Measurements from ENCODE around the gene UACA. TPM values are rescaled to one million over a fixed set of nuclear protein-coding genes. Genes with fewer than 3 reads are reported as not detected.
A peak's percentile ranks its signal among the peaks of the same experiment; 100 is the strongest.
"Not testable (repeated sequence)": the region's sequence is repeated elsewhere in the genome, so short reads cannot be mapped to it uniquely, and the experiment has no call there.

Gene UACA
- total RNA-seq, 1 donor from 2014 or later, result 73.4 TPM

GRCh38 chr15:70752193-70752635, 11.1 kb downstream of the UACA start:
- peak; percentile 16 for DNase-seq (ENCODE audit: low spot score)

DNA sequence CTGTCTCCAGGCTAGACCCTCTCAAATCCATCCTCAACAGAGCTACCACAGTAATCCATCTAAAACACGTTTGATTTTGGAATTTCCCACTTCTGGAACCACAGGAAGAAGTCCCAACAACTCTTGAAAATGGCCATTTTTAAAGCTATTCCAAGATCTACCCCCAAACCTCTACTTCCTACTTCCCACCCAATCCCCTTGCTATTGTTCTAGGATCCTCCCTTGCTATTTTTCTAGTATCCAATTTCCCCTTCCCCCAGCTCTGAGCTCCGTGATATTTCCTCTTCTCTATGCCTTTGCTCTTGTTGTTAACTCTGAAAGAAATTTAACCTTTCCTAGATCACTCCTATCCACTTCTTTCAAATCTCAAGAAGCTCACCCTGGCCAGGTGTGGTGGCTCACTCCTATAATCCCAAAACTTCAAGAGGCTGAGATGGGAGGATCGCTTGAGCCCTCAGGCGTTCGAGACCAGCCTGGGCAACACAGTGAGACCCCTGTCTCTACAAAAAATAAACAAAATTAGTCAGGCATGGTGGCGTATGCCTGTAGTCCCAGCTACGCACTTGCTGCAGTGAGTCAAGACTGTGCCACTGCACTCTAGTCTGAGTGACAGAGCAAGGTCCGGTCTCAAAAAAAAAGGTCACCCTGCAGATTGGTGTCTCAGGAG, 13.0 kb downstream of the UACA start:
- DNase-seq (ENCODE audit: low spot score), result no peak

- DNase-seq (ENCODE audit: low spot score), result no peak
These were observed 15.0 kb downstream of the UACA start for GRCh38 chr15:70748281-70748747.

- not testable (repeated sequence) for DNase-seq (ENCODE audit: low spot score)
These were observed 16.8 kb downstream of the UACA start for GRCh38 chr15:70746598-70746997.

- DNase-seq (ENCODE audit: low spot score), result no peak
These were observed 20.4 kb downstream of the UACA start for GRCh38 chr15:70742928-70743327.

DNA sequence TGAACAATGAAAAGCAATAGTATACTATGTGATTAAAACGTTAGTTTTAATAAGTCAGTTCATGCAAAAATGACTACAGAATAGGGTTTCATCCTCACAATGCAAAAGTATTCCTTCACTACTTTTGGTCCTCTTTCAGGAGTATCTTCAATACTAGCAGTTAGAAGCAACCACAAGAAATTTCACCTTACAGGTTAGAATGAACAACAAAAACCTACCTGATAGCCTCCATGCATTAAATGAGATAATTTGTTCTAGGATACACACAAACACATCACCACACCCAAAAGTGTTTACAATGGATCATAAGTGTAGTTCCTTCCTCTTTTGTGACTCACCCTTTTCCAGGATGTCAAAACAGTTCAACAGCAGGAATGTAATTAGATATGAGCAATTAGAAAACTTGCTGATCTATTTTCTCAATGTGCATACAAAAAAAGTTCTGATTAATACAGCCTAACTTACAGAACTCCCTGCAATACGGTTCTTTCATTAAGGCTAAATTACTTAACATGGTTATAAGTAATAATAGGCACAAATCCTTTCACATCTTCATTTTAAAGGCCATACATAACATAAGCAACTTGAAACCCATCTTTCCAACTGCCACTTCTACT, 21.6 kb downstream of the UACA start:
- DNase-seq (ENCODE audit: low spot score), result no peak

- DNase-seq (ENCODE audit: low spot score), result peak; percentile 86
These were observed 22.2 kb downstream of the UACA start for GRCh38 chr15:70741107-70741531.

DNA sequence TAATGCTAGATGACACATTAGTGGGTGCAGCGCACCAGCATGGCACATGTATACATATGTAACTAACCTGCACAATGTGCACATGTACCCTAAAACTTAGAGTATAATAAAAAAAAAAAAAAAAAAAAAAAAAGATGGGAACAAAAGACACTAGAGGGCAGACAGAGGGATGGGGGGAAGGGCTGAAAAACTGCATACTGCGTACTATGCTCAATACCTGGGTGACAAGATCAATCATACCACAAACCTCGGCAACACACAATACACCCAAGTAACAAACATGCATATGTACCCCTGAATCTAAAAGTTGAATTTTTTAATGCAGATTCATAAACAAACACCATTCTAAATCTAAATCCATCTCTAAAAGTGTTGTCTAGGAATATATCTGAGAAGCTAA, 28.3 kb downstream of the UACA start:
- not testable (repeated sequence) for DNase-seq (ENCODE audit: low spot score)

DNA sequence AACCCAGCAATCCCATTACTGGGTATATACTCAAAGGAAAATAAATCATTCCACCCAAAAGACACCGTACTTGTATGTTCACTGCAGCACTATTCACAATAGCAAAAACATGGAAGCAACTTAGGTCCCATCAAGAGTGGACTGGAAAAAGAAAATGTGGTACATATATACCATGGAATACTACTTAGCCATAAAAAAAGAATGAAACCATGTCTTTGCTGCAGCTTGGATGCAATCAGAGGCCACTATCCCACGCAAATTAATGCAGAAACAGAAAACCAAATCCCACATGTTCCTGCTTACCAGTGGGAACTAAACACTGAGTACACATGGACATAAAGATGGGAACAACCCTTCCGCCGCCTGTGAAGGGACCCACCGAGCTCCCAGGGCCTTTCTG, 34.2 kb downstream of the UACA start:
- DNase-seq (ENCODE audit: low spot score), result no peak

DNA sequence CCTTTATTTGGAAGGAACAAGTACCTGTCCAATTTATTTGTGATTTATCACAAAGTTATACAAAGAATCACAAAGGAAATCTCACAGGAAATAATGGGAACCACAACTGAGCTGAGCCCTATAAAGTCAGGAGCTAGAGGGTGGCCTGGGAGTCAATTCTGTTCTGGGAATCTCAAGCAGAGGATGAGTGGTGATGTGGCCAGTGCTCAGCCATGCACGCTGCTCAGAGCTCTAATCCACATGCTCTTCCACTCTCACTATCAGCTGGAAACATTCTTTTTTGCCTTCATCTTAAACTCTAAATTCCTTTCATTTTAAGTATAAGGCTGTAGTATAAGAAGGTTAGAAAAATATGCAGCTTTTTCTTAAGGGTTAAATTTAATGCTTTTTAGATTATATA, 36.6 kb downstream of the UACA start:
- peak; percentile 83 for DNase-seq (ENCODE audit: low spot score)

DNA sequence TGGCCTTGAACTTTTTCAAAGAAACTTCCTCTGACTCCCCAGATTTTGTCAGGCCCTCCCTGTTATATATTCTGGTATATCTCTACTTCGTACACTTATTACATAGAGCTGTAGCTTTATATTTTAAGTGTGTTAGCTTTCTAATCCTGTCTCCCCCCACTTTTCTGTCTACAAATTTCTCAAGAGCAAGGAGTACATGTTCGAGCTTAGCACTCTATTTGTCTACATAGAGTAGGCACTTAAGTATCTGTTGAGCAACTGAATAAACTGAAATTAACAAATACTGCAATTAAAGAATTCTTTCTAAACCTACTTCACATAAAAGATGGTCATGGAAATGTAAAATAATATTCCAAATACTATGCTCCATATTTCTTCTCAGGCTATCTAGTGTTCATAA, 39.4 kb downstream of the UACA start:
- no peak for DNase-seq (ENCODE audit: low spot score)

- no peak for DNase-seq (ENCODE audit: low spot score)
These were observed 40.3 kb downstream of the UACA start for GRCh38 chr15:70723122-70723422.

- peak; percentile 56 for DNase-seq (ENCODE audit: low spot score)
These were observed 40.9 kb downstream of the UACA start for GRCh38 chr15:70722266-70723121.

DNA sequence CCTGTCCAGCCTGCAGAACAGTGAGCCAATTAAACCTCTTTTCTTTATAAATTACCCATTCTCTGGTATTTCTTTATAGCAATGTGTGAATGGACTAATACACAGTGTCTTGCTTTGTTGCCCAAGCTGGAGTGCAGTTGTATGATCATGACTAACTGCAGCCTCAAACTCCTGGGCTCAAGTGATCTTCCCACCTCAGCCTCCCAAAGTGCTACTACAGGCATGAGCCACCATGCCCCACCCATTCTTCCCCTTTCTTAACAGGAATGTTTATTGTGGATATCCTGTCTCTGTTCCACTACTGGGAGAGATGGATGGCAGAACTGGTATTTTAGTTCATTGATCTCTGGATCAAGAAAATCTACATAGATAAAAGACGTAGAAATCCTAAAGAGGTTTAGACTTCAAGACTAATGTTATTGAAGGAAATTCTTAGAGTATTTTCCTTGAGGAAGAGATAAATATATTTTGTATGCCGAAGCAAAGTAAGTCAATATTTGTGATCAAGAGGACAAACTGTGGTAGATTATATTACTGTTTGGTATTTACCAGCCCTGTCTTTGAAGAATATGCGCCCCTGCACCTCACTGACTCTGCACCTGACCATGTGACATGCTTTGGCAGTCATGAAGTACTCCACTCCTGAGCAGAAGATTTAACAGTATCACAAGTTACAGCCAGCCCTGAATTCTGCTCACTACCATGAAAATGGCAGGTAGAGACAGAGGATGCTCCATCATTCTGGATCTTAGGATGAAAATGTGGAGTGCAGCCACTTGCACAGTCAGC, 42.9 kb downstream of the UACA start:
- no peak for DNase-seq (ENCODE audit: low spot score)

- peak; percentile 69 for DNase-seq (ENCODE audit: low spot score)
These were observed 46.0 kb downstream of the UACA start for GRCh38 chr15:70717237-70717793.

- no peak for DNase-seq (ENCODE audit: low spot score)
These were observed 47.4 kb downstream of the UACA start for GRCh38 chr15:70715840-70716485.

DNA sequence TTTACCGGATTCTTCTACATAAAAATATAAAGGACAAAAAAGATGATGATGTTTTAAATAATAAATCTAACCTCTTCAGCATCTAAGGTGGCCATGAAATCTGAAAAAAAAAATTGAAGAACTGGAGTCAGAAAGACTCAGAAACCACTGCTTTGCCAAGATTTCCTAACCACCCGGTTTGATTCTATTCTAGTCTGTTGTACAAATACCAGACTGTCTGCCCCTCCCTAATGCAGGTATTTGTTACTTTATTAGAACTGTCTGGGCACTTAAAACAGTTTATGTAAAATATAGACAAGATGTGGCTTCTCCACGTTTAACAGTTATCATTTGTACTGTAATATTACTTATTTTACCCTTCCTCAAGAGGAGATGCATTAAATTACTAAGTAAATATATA, 48.8 kb downstream of the UACA start:
- peak; percentile 34 for DNase-seq (ENCODE audit: low spot score)

DNA sequence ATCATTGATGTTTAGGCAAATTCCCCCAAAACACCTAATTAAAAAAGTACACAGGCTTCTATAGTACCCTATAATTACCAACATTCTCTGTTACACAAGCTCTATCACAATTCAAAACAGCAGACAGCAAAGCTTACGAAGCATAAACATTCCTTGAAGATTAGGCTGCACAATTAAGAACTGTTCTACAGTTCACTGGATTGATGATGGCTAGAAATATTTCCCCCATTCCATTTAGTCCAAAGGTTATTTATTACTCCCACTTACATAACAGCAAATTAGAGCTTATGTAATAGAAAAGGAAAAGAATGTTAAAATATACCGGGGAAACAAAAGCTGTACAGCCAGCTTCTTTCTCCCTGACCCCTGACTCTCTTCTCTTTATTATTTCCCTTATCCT, 49.3 kb downstream of the UACA start:
- DNase-seq (ENCODE audit: low spot score), result peak; percentile 25

GRCh38 chr15:70712271-70712670, 51.1 kb downstream of the UACA start:
- DNase-seq (ENCODE audit: low spot score), result no peak

DNA sequence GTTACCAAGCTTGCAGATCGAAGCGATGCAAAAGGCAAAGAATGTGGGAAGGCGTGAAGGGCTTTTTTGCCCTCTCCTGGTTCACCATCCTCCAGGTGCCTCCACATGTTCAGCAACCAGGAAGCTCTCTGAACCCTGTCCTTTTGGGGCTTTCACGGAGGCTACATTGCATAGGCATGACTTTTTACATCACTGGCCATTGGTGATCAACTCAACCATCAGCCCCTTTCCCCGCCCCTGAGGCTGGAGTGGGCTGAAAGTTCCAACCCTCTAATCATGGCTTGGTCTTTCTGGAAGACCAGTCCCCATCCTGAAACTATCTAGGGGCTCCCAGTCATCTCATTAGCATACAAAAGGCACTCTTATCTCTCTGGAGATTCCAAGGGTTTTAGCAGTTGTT, 52.6 kb downstream of the UACA start:
- DNase-seq (ENCODE audit: low spot score), result no peak

- DNase-seq (ENCODE audit: low spot score), result no peak
These were observed 54.5 kb downstream of the UACA start for GRCh38 chr15:70708839-70709238.

All from umbilical cord (tissue), 2 donors.